K562 (cell line): ENCODE results near the gene ZNF74. TPM values are rescaled to one million over a fixed set of nuclear protein-coding genes. Genes with fewer than 3 reads are reported as not detected.
A peak's percentile ranks its signal among the peaks of the same experiment; 100 is the strongest.

Experiments
- BRCA1 ChIP-seq, 2 experiments: fragments of 450-650 bp in 1 of 2; sonication (generic) in 1 of 2; formaldehyde crosslinking in 1 of 2; IDR thresholded peaks; 2 replicates each; pipeline versions ENCODE4 v1.5.0 to v1.6.1; 2017 to 2020; ENCODE audit warnings: mild to moderate bottlenecking in 1 of 2, missing genetic modification reagents in 1 of 2
- DLX4 ChIP-seq: fragments of 250-450 bp; sonication (Bioruptor Pico); IDR thresholded peaks from 2 replicates; pipeline ENCODE4 v1.6.1; 2021; ENCODE audit warnings: mild to moderate bottlenecking
- ETV6 ChIP-seq, 3 experiments: fragments of 150-350 bp in 1 of 3; sonication (generic) in 1 of 3; formaldehyde crosslinking in 1 of 3; IDR thresholded peaks; 2 replicates each; pipeline versions ENCODE4 v1.6.1 to v1.8.0; 2014 to 2022; ENCODE audit warnings: borderline replicate concordance in 2 of 3, low read depth in 2 of 3, antibody characterized with exemption in 1 of 3, low read length in 1 of 3, mild to moderate bottlenecking in 1 of 3, missing genetic modification reagents in 1 of 3
- MCM5 ChIP-seq: fragments of 450-650 bp; IDR thresholded peaks from 2 replicates; pipeline ENCODE4 v1.6.1; 2016; ENCODE audit warnings: low read depth
- PREB ChIP-seq: sonication (generic); formaldehyde crosslinking; IDR thresholded peaks from 2 replicates; pipeline ENCODE4 v1.8.1; 2023; ENCODE audit warnings: mild to moderate bottlenecking, missing genetic modification reagents
- RBM15 ChIP-seq: fragments of 200-400 bp; formaldehyde crosslinking; IDR thresholded peaks from 2 replicates; pipeline ENCODE4 v1.6.1; 2018; ENCODE audit warnings: mild to moderate bottlenecking, low read length, moderate library complexity; ENCODE audit not compliant: insufficient read depth
- SMAD1 ChIP-seq: fragments of 150-350 bp; IDR thresholded peaks from 2 replicates; pipeline ENCODE4 v1.6.1; 2014; ENCODE audit warnings: low read length, low read depth; ENCODE audit not compliant: partially characterized antibody
- SNRNP70 ChIP-seq: fragments of 200-400 bp; formaldehyde crosslinking; optimal IDR thresholded peaks from 2 replicates; pipeline ENCODE3; 2017; ENCODE audit warnings: low read depth, low read length
- STAT6 ChIP-seq: sonication (generic); formaldehyde crosslinking; IDR thresholded peaks from 2 replicates; pipeline ENCODE4 v1.8.1; 2023; ENCODE audit warnings: mild to moderate bottlenecking, missing genetic modification reagents
- XRCC3 ChIP-seq: fragments of 450-650 bp; IDR thresholded peaks from 2 replicates; pipeline ENCODE4 v1.6.1; 2017; ENCODE audit warnings: mild to moderate bottlenecking, moderate library complexity
- polyA plus RNA-seq, 8 experiments: library from polyadenylated mRNA; depleted of rRNA in 4 of 8; stranded (reverse) in 5 of 8; unstranded in 3 of 8; fragments of >200 nt; fragmentation: Nextera tagmentation in 2 of 8; fragmentation: Illumina TruSeq in 1 of 8; extraction: Ambion mirVana in 2 of 8; extraction: Trizol in 1 of 8; gene quantifications; 2 replicates each; pipeline versions ENCODE4 v1.2.1 to v1.2.3, GENCODE V29; 2011 to 2014; ENCODE audit warnings: inconsistent platforms in 1 of 8, missing spikeins in 1 of 8
- total RNA-seq, 7 experiments: library from RNA; depleted of rRNA in 6 of 7; stranded (reverse); fragments of >200 nt in 6 of 7; fragmentation: Illumina TruSeq in 2 of 7; extraction: Trizol in 2 of 7; gene quantifications; 2 replicates each; pipeline versions ENCODE4 v1.2.1 to v1.2.3, GENCODE V29; 2011 to 2021; ENCODE audit warnings: low replicate concordance in 1 of 7
- TF ChIP-seq, protein P1 (sequence below): sonication (generic); formaldehyde crosslinking; IDR thresholded peaks from 2 replicates; pipeline ENCODE4 v1.8.0; 2023; ENCODE audit warnings: missing genetic modification reagents, mild to moderate bottlenecking, borderline replicate concordance

Gene ZNF74
- total and polyA plus RNA-seq, 9 of the 15 experiments (the other 6 are each of a cell fraction or from before 2014, with no cell fraction given): 2.4 to 53.5 (median 31.5) TPM

DNA sequence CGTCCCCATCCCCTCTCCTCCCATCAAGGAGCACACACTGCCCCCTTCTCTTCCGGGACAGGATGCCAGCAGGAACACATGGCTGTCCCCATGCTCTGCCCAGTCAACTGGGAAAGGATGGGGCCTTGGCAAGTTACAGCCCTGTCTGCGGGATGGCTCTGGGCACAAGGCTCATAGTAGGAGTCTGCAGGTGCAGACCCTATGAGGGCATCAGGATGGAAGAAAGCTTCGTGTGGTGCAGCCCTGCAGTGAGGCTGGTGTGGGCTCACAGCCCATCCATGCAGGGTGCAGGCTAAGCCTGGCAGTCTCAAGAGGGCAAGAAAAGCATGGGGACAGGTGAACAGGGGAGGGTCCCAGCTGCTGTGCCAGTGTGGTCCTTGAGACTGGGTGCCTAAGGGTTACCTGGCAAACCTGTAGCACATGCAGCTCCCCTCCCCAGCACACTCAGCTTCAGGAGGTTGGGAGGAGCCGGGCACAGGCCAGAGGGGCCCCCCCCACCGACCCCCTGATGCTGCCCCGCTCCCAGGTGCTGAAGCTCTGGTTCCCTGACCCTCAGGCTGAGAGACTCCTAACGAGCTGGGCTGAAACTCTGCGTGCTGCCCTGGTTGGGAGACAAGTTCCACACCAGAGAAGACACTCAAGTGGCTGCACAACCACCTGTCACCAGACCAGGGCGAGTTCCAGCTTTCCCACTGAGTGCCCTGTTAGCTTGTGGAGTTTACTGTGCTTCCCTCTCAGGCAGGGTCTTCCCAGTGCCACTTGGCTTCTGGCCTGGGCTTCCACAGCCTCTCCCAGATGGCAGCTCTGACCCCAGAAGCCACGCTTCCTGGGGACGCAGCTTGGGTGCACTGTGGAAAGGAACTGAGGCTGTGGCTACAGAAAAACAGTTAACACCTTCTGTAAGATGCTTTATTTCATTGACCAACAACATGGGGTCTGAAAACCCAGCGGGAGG is 47.0 kb downstream of the ZNF74 start (continued):
- TF ChIP-seq, protein P1, sequence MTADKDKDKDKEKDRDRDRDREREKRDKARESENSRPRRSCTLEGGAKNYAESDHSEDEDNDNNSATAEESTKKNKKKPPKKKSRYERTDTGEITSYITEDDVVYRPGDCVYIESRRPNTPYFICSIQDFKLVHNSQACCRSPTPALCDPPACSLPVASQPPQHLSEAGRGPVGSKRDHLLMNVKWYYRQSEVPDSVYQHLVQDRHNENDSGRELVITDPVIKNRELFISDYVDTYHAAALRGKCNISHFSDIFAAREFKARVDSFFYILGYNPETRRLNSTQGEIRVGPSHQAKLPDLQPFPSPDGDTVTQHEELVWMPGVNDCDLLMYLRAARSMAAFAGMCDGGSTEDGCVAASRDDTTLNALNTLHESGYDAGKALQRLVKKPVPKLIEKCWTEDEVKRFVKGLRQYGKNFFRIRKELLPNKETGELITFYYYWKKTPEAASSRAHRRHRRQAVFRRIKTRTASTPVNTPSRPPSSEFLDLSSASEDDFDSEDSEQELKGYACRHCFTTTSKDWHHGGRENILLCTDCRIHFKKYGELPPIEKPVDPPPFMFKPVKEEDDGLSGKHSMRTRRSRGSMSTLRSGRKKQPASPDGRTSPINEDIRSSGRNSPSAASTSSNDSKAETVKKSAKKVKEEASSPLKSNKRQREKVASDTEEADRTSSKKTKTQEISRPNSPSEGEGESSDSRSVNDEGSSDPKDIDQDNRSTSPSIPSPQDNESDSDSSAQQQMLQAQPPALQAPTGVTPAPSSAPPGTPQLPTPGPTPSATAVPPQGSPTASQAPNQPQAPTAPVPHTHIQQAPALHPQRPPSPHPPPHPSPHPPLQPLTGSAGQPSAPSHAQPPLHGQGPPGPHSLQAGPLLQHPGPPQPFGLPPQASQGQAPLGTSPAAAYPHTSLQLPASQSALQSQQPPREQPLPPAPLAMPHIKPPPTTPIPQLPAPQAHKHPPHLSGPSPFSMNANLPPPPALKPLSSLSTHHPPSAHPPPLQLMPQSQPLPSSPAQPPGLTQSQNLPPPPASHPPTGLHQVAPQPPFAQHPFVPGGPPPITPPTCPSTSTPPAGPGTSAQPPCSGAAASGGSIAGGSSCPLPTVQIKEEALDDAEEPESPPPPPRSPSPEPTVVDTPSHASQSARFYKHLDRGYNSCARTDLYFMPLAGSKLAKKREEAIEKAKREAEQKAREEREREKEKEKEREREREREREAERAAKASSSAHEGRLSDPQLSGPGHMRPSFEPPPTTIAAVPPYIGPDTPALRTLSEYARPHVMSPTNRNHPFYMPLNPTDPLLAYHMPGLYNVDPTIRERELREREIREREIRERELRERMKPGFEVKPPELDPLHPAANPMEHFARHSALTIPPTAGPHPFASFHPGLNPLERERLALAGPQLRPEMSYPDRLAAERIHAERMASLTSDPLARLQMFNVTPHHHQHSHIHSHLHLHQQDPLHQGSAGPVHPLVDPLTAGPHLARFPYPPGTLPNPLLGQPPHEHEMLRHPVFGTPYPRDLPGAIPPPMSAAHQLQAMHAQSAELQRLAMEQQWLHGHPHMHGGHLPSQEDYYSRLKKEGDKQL: peak; percentile 90
- TF ChIP-seq SMAD1: no peak
- TF ChIP-seq BRCA1 (IDR thresholded peaks at IDR 0.05): no peak
- 0 out of 2 replicates have a peak, but pooled peaks have one; percentile 74 for TF ChIP-seq BRCA1 (CRISPR knock-in tag; IDR thresholded peaks at IDR 0.05)
- no peak for TF ChIP-seq XRCC3
- TF ChIP-seq STAT6 (CRISPR knock-in tag): 0 out of 2 replicates have a peak, but pooled peaks have one; percentile 19
- no peak for TF ChIP-seq MCM5
- 0 out of 2 replicates have a peak, but pooled peaks have one; percentile 18 for TF ChIP-seq DLX4
- TF ChIP-seq RBM15: no peak
- no peak for TF ChIP-seq ETV6 (IDR thresholded peaks at IDR 0.05; ENCODE audit: borderline replicate concordance in 1 of 2, low read depth in 2 of 2, low read length in 1 of 2)
- 0 out of 2 replicates have a peak, but pooled peaks have one; percentile 62 for TF ChIP-seq ETV6 (CRISPR knock-in tag; IDR thresholded peaks at IDR 0.05; ENCODE audit: borderline replicate concordance)
- TF ChIP-seq SNRNP70: no peak
- TF ChIP-seq PREB (CRISPR knock-in tag): no peak
